ENCODE results near the gene CRYBA4.

Gene CRYBA4

GRCh38 chr22:26651815-26652214 is 30.1 kb downstream of the CRYBA4 start:
- DNase-seq (ENCODE audit: low read depth), result no peak
- H3K4me3 ChIP-seq (ENCODE audit: low read depth, low read length), result no peak overlapping the region

GRCh38 chr22:26656891-26657851 is 35.4 kb downstream of the CRYBA4 start, which contains the start of gene MIAT:
MIAT (plus strand) TSS chr22:26657588.
- H3K4me3 ChIP-seq (ENCODE audit: low read depth, low read length), result peak within 1 kb of the TSS; percentile 34
- DNase-seq (ENCODE audit: low read depth), result no peak

- no peak for DNase-seq (ENCODE audit: low read depth)
- H3K4me3 ChIP-seq (ENCODE audit: low read depth, low read length), result peak overlapping the region; percentile 22
Observed at GRCh38 chr22:26658161-26658560, 36.4 kb downstream of the CRYBA4 start.

GRCh38 chr22:26658671-26659478 is 37.1 kb downstream of the CRYBA4 start:
- peak overlapping the region; percentile 22 for H3K4me3 ChIP-seq (ENCODE audit: low read depth, low read length)
- DNase-seq (ENCODE audit: low read depth), result peak; percentile 83

GRCh38 chr22:26660356-26660755 is 38.6 kb downstream of the CRYBA4 start:
- DNase-seq (ENCODE audit: low read depth), result no peak
- H3K4me3 ChIP-seq (ENCODE audit: low read depth, low read length), result no peak overlapping the region

- DNase-seq (ENCODE audit: low read depth), result no peak
- H3K4me3 ChIP-seq (ENCODE audit: low read depth, low read length), result no peak overlapping the region
Observed at GRCh38 chr22:26660961-26661578, 39.3 kb downstream of the CRYBA4 start.

GRCh38 chr22:26662160-26662559 is 40.4 kb downstream of the CRYBA4 start:
- no peak for DNase-seq (ENCODE audit: low read depth)
- H3K4me3 ChIP-seq (ENCODE audit: low read depth, low read length), result no peak overlapping the region

- no peak for DNase-seq (ENCODE audit: low read depth)
- no peak overlapping the region for H3K4me3 ChIP-seq (ENCODE audit: low read depth, low read length)
Observed at GRCh38 chr22:26663374-26663923, 41.7 kb downstream of the CRYBA4 start.

- no peak for DNase-seq (ENCODE audit: low read depth)
- H3K4me3 ChIP-seq (ENCODE audit: low read depth, low read length), result no peak overlapping the region
Observed at GRCh38 chr22:26665813-26666231, 44.1 kb downstream of the CRYBA4 start.

GRCh38 chr22:26667140-26667539 is 45.4 kb downstream of the CRYBA4 start:
- H3K4me3 ChIP-seq (ENCODE audit: low read depth, low read length), result no peak overlapping the region
- DNase-seq (ENCODE audit: low read depth), result no peak

GRCh38 chr22:26669060-26669481 is 47.3 kb downstream of the CRYBA4 start:
- H3K4me3 ChIP-seq (ENCODE audit: low read depth, low read length), result no peak overlapping the region
- DNase-seq (ENCODE audit: low read depth), result no peak

GRCh38 chr22:26670459-26670858 is 48.7 kb downstream of the CRYBA4 start:
- DNase-seq (ENCODE audit: low read depth), result no peak
- H3K4me3 ChIP-seq (ENCODE audit: low read depth, low read length), result no peak overlapping the region

- H3K4me3 ChIP-seq (ENCODE audit: low read depth, low read length), result no peak overlapping the region
- DNase-seq (ENCODE audit: low read depth), result no peak
Observed at GRCh38 chr22:26671317-26672059, 49.7 kb downstream of the CRYBA4 start.

- peak overlapping the region; percentile 88 for H3K4me3 ChIP-seq (ENCODE audit: low read depth, low read length)
- no peak for DNase-seq (ENCODE audit: low read depth)
Observed at GRCh38 chr22:26672060-26672471, 50.3 kb downstream of the CRYBA4 start.

GRCh38 chr22:26672590-26673468 is 51.1 kb downstream of the CRYBA4 start:
- peak overlapping the region; percentile 88 for H3K4me3 ChIP-seq (ENCODE audit: low read depth, low read length)
- peak; percentile 69 for DNase-seq (ENCODE audit: low read depth)

- DNase-seq (ENCODE audit: low read depth), result no peak
- H3K4me3 ChIP-seq (ENCODE audit: low read depth, low read length), result peak overlapping the region; percentile 88
Observed at GRCh38 chr22:26673486-26673885, 51.7 kb downstream of the CRYBA4 start.

- peak overlapping the region; percentile 88 for H3K4me3 ChIP-seq (ENCODE audit: low read depth, low read length)
- no peak for DNase-seq (ENCODE audit: low read depth)
Observed at GRCh38 chr22:26674211-26675190, 52.7 kb downstream of the CRYBA4 start.

All from skeletal muscle cell (primary cell).